Measurements from ENCODE around the gene IGF1R.

Gene IGF1R

GRCh38 chr15:98775498-98776230 lies 127.3 kb downstream of the IGF1R start:
- Histone ChIP-seq H3K27ac (ENCODE audit: low read depth, low read length) (no peak overlapping the region), H3K4me1 (ENCODE audit: control insufficient read depth, insufficient read depth, low read length, unreplicated experiment) (peaks cover 28% of the 10 kb centered on the region), H3K36me3 (ENCODE audit: insufficient read depth, low read length) (no peaks in the 10 kb centered on the region), H3K27me3 (ENCODE audit: insufficient read depth, low read length) (no peaks in the 10 kb centered on the region), H3K79me2 (ENCODE audit: control insufficient read depth, insufficient read depth, low read length, unreplicated experiment) (peaks cover 64% of the 10 kb centered on the region), H2AFZ (ENCODE audit: low read length, unreplicated experiment) (no peak overlapping the region), H3K4me3 (ENCODE audit: low read depth, low read length) (no peak overlapping the region)

GRCh38 chr15:98776607-98777281 lies 128.4 kb downstream of the IGF1R start:
- H3K27me3 ChIP-seq (ENCODE audit: insufficient read depth, low read length) = no peaks in the 10 kb centered on the region
- peaks cover 25% of the 10 kb centered on the region for H3K4me1 ChIP-seq (ENCODE audit: control insufficient read depth, insufficient read depth, low read length, unreplicated experiment)
- no peak overlapping the region for H3K27ac ChIP-seq (ENCODE audit: low read depth, low read length)
- H2AFZ ChIP-seq (ENCODE audit: low read length, unreplicated experiment) = no peak overlapping the region
- H3K4me3 ChIP-seq (ENCODE audit: low read depth, low read length) = no peak overlapping the region
- H3K79me2 ChIP-seq (ENCODE audit: control insufficient read depth, insufficient read depth, low read length, unreplicated experiment) = peaks cover 54% of the 10 kb centered on the region
- H3K36me3 ChIP-seq (ENCODE audit: insufficient read depth, low read length) = no peaks in the 10 kb centered on the region

- Histone ChIP-seq H3K27ac (ENCODE audit: low read depth, low read length) (no peak overlapping the region), H3K79me2 (ENCODE audit: control insufficient read depth, insufficient read depth, low read length, unreplicated experiment) (peaks cover 51% of the 10 kb centered on the region), H2AFZ (ENCODE audit: low read length, unreplicated experiment) (no peak overlapping the region), H3K36me3 (ENCODE audit: insufficient read depth, low read length) (no peaks in the 10 kb centered on the region), H3K4me3 (ENCODE audit: low read depth, low read length) (no peak overlapping the region), H3K4me1 (ENCODE audit: control insufficient read depth, insufficient read depth, low read length, unreplicated experiment) (peaks cover 25% of the 10 kb centered on the region), H3K27me3 (ENCODE audit: insufficient read depth, low read length) (no peaks in the 10 kb centered on the region)
Measured at GRCh38 chr15:98777426-98777825, 129.1 kb downstream of the IGF1R start.

GRCh38 chr15:98778263-98778959 lies 130.1 kb downstream of the IGF1R start:
- no peak overlapping the region for H3K27ac ChIP-seq (ENCODE audit: low read depth, low read length)
- peaks cover 46% of the 10 kb centered on the region for H3K79me2 ChIP-seq (ENCODE audit: control insufficient read depth, insufficient read depth, low read length, unreplicated experiment)
- no peaks in the 10 kb centered on the region for H3K36me3 ChIP-seq (ENCODE audit: insufficient read depth, low read length)
- H3K4me1 ChIP-seq (ENCODE audit: control insufficient read depth, insufficient read depth, low read length, unreplicated experiment) = peaks cover 21% of the 10 kb centered on the region
- H3K4me3 ChIP-seq (ENCODE audit: low read depth, low read length) = no peak overlapping the region
- no peak overlapping the region for H2AFZ ChIP-seq (ENCODE audit: low read length, unreplicated experiment)
- H3K27me3 ChIP-seq (ENCODE audit: insufficient read depth, low read length) = no peaks in the 10 kb centered on the region

GRCh38 chr15:98778960-98779359 lies 130.6 kb downstream of the IGF1R start:
- H3K4me3 ChIP-seq (ENCODE audit: low read depth, low read length) = no peak overlapping the region
- no peak overlapping the region for H2AFZ ChIP-seq (ENCODE audit: low read length, unreplicated experiment)
- H3K36me3 ChIP-seq (ENCODE audit: insufficient read depth, low read length) = no peaks in the 10 kb centered on the region
- H3K79me2 ChIP-seq (ENCODE audit: control insufficient read depth, insufficient read depth, low read length, unreplicated experiment) = peaks cover 45% of the 10 kb centered on the region
- H3K27me3 ChIP-seq (ENCODE audit: insufficient read depth, low read length) = no peaks in the 10 kb centered on the region
- H3K4me1 ChIP-seq (ENCODE audit: control insufficient read depth, insufficient read depth, low read length, unreplicated experiment) = peaks cover 16% of the 10 kb centered on the region
- H3K27ac ChIP-seq (ENCODE audit: low read depth, low read length) = no peak overlapping the region

GRCh38 chr15:98779463-98780071 lies 131.2 kb downstream of the IGF1R start:
- Histone ChIP-seq H3K4me1 (ENCODE audit: control insufficient read depth, insufficient read depth, low read length, unreplicated experiment) (peaks cover 11% of the 10 kb centered on the region), H2AFZ (ENCODE audit: low read length, unreplicated experiment) (no peak overlapping the region), H3K27me3 (ENCODE audit: insufficient read depth, low read length) (no peaks in the 10 kb centered on the region), H3K27ac (ENCODE audit: low read depth, low read length) (no peak overlapping the region), H3K4me3 (ENCODE audit: low read depth, low read length) (peak overlapping the region; percentile 45; the same call in 1 of the 2 replicates), H3K79me2 (ENCODE audit: control insufficient read depth, insufficient read depth, low read length, unreplicated experiment) (peaks cover 44% of the 10 kb centered on the region), H3K36me3 (ENCODE audit: insufficient read depth, low read length) (no peaks in the 10 kb centered on the region)

- H3K27me3 ChIP-seq (ENCODE audit: insufficient read depth, low read length) = no peaks in the 10 kb centered on the region
- peaks cover 39% of the 10 kb centered on the region for H3K79me2 ChIP-seq (ENCODE audit: control insufficient read depth, insufficient read depth, low read length, unreplicated experiment)
- H3K36me3 ChIP-seq (ENCODE audit: insufficient read depth, low read length) = no peaks in the 10 kb centered on the region
- H3K4me3 ChIP-seq (ENCODE audit: low read depth, low read length) = no peak overlapping the region
- peaks cover 6% of the 10 kb centered on the region for H3K4me1 ChIP-seq (ENCODE audit: control insufficient read depth, insufficient read depth, low read length, unreplicated experiment)
- H2AFZ ChIP-seq (ENCODE audit: low read length, unreplicated experiment) = no peak overlapping the region
- H3K27ac ChIP-seq (ENCODE audit: low read depth, low read length) = no peak overlapping the region
Measured at GRCh38 chr15:98781838-98782237, 133.5 kb downstream of the IGF1R start.

- H3K4me3 ChIP-seq (ENCODE audit: low read depth, low read length) = no peak overlapping the region
- no peaks in the 10 kb centered on the region for H3K36me3 ChIP-seq (ENCODE audit: insufficient read depth, low read length)
- no peaks in the 10 kb centered on the region for H3K27me3 ChIP-seq (ENCODE audit: insufficient read depth, low read length)
- no peak overlapping the region for H3K27ac ChIP-seq (ENCODE audit: low read depth, low read length)
- peaks cover 36% of the 10 kb centered on the region for H3K79me2 ChIP-seq (ENCODE audit: control insufficient read depth, insufficient read depth, low read length, unreplicated experiment)
- H2AFZ ChIP-seq (ENCODE audit: low read length, unreplicated experiment) = no peak overlapping the region
- H3K4me1 ChIP-seq (ENCODE audit: control insufficient read depth, insufficient read depth, low read length, unreplicated experiment) = peaks cover 15% of the 10 kb centered on the region
Measured at GRCh38 chr15:98782801-98783200, 134.5 kb downstream of the IGF1R start.

GRCh38 chr15:98785431-98785806 lies 137.1 kb downstream of the IGF1R start:
- Histone ChIP-seq H3K36me3 (ENCODE audit: insufficient read depth, low read length) (no peaks in the 10 kb centered on the region), H3K4me3 (ENCODE audit: low read depth, low read length) (no peak overlapping the region), H3K27me3 (ENCODE audit: insufficient read depth, low read length) (no peaks in the 10 kb centered on the region), H3K4me1 (ENCODE audit: control insufficient read depth, insufficient read depth, low read length, unreplicated experiment) (peaks cover 16% of the 10 kb centered on the region), H2AFZ (ENCODE audit: low read length, unreplicated experiment) (no peak overlapping the region), H3K79me2 (ENCODE audit: control insufficient read depth, insufficient read depth, low read length, unreplicated experiment) (peaks cover 43% of the 10 kb centered on the region), H3K27ac (ENCODE audit: low read depth, low read length) (no peak overlapping the region)

- Histone ChIP-seq H2AFZ (ENCODE audit: low read length, unreplicated experiment) (no peak overlapping the region), H3K4me3 (ENCODE audit: low read depth, low read length) (no peak overlapping the region), H3K27ac (ENCODE audit: low read depth, low read length) (no peak overlapping the region), H3K79me2 (ENCODE audit: control insufficient read depth, insufficient read depth, low read length, unreplicated experiment) (peaks cover 48% of the 10 kb centered on the region), H3K27me3 (ENCODE audit: insufficient read depth, low read length) (no peaks in the 10 kb centered on the region), H3K4me1 (ENCODE audit: control insufficient read depth, insufficient read depth, low read length, unreplicated experiment) (peaks cover 16% of the 10 kb centered on the region), H3K36me3 (ENCODE audit: insufficient read depth, low read length) (no peaks in the 10 kb centered on the region)
Measured at GRCh38 chr15:98785807-98786621, 137.7 kb downstream of the IGF1R start.
